ENCODE data around the gene CLNK. TPM values are rescaled to one million over a fixed set of nuclear protein-coding genes. Genes with fewer than 3 reads are reported as not detected.
"Not testable (repeated sequence)": the region's sequence is repeated elsewhere in the genome, so short reads cannot be mapped to it uniquely, and the experiment has no call there.

Gene CLNK
- total RNA-seq, 1 donor from 2014 or later: not detected

DNA sequence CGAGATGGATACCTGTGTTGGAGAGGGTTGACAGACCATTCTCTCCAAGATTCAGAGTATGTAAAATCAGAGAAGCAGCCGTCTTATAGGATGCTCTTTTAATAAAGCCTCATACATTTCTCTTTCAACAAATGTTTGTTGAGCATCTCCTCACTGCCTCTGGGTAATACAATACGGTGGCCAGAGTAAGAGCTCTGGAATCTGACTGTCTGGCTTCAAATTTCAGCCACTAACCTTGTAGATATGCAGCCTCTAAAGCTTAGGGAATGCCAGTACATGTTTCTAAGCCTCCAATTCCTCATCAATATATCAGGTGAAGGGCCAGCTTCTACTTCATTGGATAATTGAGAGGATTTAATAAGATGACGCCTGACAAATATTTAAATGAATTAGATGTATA is 61.3 kb downstream of the CLNK start:
- Mint-ChIP-seq H3K4me3 (no peak overlapping the region), H3K36me3 (no peaks in the 10 kb centered on the region), H3K27ac (no peak overlapping the region), H3K27me3 (no peaks in the 10 kb centered on the region), H3K4me1 (ENCODE audit: unreplicated experiment) (peaks cover 28% of the 10 kb centered on the region), H3K9me3 (no peaks in the 10 kb centered on the region)
- TF ChIP-seq, protein P1, sequence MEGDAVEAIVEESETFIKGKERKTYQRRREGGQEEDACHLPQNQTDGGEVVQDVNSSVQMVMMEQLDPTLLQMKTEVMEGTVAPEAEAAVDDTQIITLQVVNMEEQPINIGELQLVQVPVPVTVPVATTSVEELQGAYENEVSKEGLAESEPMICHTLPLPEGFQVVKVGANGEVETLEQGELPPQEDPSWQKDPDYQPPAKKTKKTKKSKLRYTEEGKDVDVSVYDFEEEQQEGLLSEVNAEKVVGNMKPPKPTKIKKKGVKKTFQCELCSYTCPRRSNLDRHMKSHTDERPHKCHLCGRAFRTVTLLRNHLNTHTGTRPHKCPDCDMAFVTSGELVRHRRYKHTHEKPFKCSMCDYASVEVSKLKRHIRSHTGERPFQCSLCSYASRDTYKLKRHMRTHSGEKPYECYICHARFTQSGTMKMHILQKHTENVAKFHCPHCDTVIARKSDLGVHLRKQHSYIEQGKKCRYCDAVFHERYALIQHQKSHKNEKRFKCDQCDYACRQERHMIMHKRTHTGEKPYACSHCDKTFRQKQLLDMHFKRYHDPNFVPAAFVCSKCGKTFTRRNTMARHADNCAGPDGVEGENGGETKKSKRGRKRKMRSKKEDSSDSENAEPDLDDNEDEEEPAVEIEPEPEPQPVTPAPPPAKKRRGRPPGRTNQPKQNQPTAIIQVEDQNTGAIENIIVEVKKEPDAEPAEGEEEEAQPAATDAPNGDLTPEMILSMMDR (conservative IDR thresholded peaks at IDR 0.05): no peak
- DNase-seq (ENCODE audit: extremely low spot score, unreplicated experiment): no peak

DNA sequence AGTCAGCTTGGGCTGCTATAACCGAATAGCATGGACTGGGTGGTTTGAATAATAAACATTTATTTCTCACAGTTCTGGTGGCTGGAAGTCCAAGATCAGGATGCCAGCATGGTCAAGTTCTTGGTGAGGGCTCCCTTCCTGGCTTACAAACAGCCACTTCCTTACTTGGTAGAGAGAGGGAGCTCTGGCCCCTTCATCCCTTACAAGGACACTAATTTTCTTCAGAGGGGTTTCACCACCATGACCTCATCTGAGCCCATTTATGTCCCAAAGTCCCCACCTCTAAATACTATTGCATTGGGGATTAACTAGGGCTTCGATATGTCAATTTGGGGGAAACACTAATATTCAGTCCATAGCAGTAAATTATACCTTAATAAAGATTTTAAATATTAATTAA is 61.8 kb downstream of the CLNK start:
- TF ChIP-seq, protein P1 (conservative IDR thresholded peaks at IDR 0.05): peak; percentile 49
- DNase-seq (ENCODE audit: extremely low spot score, unreplicated experiment): no peak
- no peak overlapping the region for H3K27ac Mint-ChIP-seq
- no peaks in the 10 kb centered on the region for H3K9me3 Mint-ChIP-seq
- H3K27me3 Mint-ChIP-seq: no peaks in the 10 kb centered on the region
- H3K4me1 Mint-ChIP-seq (ENCODE audit: unreplicated experiment): peaks cover 28% of the 10 kb centered on the region
- H3K4me3 Mint-ChIP-seq: no peak overlapping the region
- H3K36me3 Mint-ChIP-seq: no peaks in the 10 kb centered on the region

DNA sequence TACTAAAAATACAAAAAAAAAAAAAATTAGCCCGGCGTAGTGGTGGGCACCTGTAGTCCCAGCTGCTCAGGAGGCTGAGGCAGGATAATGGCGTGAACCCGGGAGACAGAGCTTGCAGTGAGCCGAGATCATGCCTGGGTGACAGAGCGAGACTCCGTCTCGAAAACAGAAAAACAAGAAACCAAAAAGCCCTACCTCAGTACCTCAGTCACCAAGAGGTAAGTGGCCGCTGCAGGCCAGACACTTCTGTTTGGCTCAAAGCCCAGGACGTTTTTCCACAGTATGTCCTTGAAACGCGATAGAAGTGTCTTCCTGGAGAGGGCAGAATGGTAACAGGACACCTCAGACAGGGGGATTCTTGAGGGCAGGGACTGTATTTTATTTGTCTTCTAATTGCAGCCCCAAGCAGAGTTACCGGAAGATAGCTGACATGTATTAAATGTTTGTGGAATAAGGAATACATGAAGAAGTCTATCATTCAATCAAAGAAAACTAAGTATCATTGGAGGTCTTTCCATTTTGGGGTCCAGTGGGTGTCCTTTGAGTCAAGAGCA is 63.6 kb downstream of the CLNK start:
- no peak overlapping the region for H3K27ac Mint-ChIP-seq
- H3K27me3 Mint-ChIP-seq: peaks cover 4% of the 10 kb centered on the region
- no peaks in the 10 kb centered on the region for H3K9me3 Mint-ChIP-seq
- TF ChIP-seq, protein P1 (conservative IDR thresholded peaks at IDR 0.05): no peak
- DNase-seq (ENCODE audit: extremely low spot score, unreplicated experiment): no peak
- no peak overlapping the region for H3K4me3 Mint-ChIP-seq
- no peaks in the 10 kb centered on the region for H3K36me3 Mint-ChIP-seq
- peaks cover 25% of the 10 kb centered on the region for H3K4me1 Mint-ChIP-seq (ENCODE audit: unreplicated experiment)

DNA sequence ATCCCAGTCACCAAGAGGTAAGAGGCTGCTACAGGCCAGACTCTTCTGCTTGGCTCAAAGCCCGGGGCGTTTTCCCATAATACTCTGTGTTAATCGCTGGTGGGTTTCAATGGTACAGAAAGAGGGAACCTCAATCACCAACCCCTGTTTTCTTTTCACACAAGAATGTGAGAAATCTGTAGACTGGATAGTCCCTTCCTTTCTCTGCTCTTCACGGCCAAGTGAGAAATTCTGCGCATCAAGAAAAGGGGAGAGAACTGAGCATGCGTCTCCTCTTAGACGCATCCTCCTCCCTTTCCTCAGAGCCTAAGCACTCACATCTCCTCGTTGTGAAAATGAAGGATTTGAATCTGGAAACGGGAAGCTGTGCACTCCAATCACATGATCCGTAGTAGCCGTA is 64.7 kb downstream of the CLNK start:
- no peak for DNase-seq (ENCODE audit: extremely low spot score, unreplicated experiment)
- TF ChIP-seq, protein P1 (conservative IDR thresholded peaks at IDR 0.05): no peak
- H3K9me3 Mint-ChIP-seq: no peaks in the 10 kb centered on the region
- no peak overlapping the region for H3K27ac Mint-ChIP-seq
- peaks cover 17% of the 10 kb centered on the region for H3K4me1 Mint-ChIP-seq (ENCODE audit: unreplicated experiment)
- peaks cover 4% of the 10 kb centered on the region for H3K27me3 Mint-ChIP-seq
- no peak overlapping the region for H3K4me3 Mint-ChIP-seq
- no peaks in the 10 kb centered on the region for H3K36me3 Mint-ChIP-seq

DNA sequence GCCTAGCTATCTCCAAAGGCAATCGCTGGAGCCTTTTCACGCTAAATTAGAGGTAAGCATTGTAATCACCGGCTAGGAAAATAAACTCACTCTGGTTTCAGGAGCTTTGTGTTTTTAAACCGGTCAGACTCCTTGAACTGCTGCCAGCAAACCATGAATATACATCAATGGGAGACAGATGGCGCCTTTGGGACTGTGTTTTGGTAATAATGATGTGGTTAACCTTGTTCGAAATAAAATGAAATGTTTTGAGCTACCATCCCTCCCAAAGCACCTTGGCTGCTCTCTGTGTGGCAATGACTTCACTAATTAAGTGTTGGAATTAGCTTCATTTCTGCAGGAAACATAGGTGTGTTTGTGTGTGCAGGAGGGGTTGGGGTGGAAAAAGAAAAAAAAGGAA is 65.3 kb downstream of the CLNK start:
- Mint-ChIP-seq H3K27me3 (peaks cover 4% of the 10 kb centered on the region), H3K9me3 (no peaks in the 10 kb centered on the region), H3K4me1 (ENCODE audit: unreplicated experiment) (peaks cover 15% of the 10 kb centered on the region), H3K27ac (no peak overlapping the region), H3K36me3 (no peaks in the 10 kb centered on the region), H3K4me3 (no peak overlapping the region)
- DNase-seq (ENCODE audit: extremely low spot score, unreplicated experiment): no peak
- TF ChIP-seq, protein P1 (conservative IDR thresholded peaks at IDR 0.05): no peak

DNA sequence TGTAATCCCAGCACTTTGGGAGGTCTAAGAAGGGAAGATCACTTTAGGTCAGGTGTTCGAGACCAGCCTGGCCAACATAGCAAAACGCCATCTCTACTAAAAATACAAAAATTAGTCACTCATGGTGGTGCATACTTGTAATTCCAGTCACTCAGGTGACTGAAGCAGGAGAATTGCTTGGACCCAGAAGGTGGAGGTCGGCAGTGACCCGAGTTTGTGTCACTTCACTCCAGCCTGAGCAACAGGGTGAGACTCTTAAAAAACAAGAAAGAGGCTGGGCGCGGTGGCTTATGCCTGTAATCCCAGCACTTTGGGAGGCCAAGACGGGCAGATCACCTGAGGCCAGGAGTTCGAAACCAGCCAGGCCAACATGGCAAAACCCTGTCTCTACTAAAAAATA is 69.6 kb downstream of the CLNK start:
- DNase-seq (ENCODE audit: extremely low spot score, unreplicated experiment); H3K4me3 Mint-ChIP-seq; H3K27ac Mint-ChIP-seq; H3K27me3 Mint-ChIP-seq; H3K9me3 Mint-ChIP-seq; H3K36me3 Mint-ChIP-seq: not testable (repeated sequence)
- peaks cover 13% of the 10 kb centered on the region for H3K4me1 Mint-ChIP-seq (ENCODE audit: unreplicated experiment)
